CD14-positive monocyte (primary cell): ENCODE results near the gene BDKRB2. TPM values are rescaled to one million over a fixed set of nuclear protein-coding genes. Genes with fewer than 3 reads are reported as not detected.

Experiments used
- DNase-seq, 3 donors: peaks; one replicate each; pipeline ENCODE4 v3.0.0-alpha.2; 2011 to 2022
- H2AFZ ChIP-seq: 2 replicates; pipeline ENCODE4 v1.6.0; 2012; ENCODE audit warnings: mild to moderate bottlenecking, low read depth, low read length, inconsistent platforms; ENCODE audit not compliant: insufficient read depth, poor library complexity, severe bottlenecking
- H3K27ac ChIP-seq, 2 donors: 1 replicate in 1 of 2; 2 replicates in 1 of 2; pipeline ENCODE4 v1.5.1; 2012 to 2013; ENCODE audit warnings: low read length in 2 of 2, control low read depth in 1 of 2, inconsistent platforms in 1 of 2, low read depth in 1 of 2, mild to moderate bottlenecking in 1 of 2
- H3K27me3 ChIP-seq, 2 donors: one replicate each; pipeline versions ENCODE4 v1.6.0 to v1.6.1; 2011 to 2013; ENCODE audit warnings: low read length in 2 of 2; ENCODE audit not compliant: control insufficient read depth in 2 of 2, insufficient read depth in 2 of 2
- H3K36me3 ChIP-seq, 2 donors: replicated peaks in 1 of 2; 1 replicate in 1 of 2; 2 replicates in 1 of 2; pipeline versions ENCODE4 v1.5.1 to v1.6.1; 2012 to 2013; ENCODE audit warnings: low read length in 2 of 2, control low read depth in 1 of 2, inconsistent platforms in 1 of 2, mild to moderate bottlenecking in 1 of 2; ENCODE audit not compliant: insufficient read depth in 2 of 2, control insufficient read depth in 1 of 2
- H3K4me1 ChIP-seq, 2 donors: 1 replicate in 1 of 2; 2 replicates in 1 of 2; pipeline versions ENCODE4 v1.5.1 to v1.6.1; 2012 to 2013; ENCODE audit warnings: low read length in 2 of 2, control low read depth in 1 of 2, inconsistent platforms in 1 of 2, mild to moderate bottlenecking in 1 of 2, moderate library complexity in 1 of 2; ENCODE audit not compliant: insufficient read depth in 2 of 2, control insufficient read depth in 1 of 2
- H3K4me2 ChIP-seq: replicated peaks from 2 replicates; pipeline ENCODE3; 2012; ENCODE audit warnings: low read length, moderate library complexity, mild to moderate bottlenecking; ENCODE audit not compliant: poor library complexity, severe bottlenecking; ENCODE audit errors: extremely low read depth
- H3K4me3 ChIP-seq, 3 experiments: fragments of 200-600 bp in 1 of 3; sonication (generic) in 1 of 3; replicated peaks in 1 of 3; 1 replicate in 2 of 3; 2 replicates in 1 of 3; pipeline ENCODE4 v1.5.1; 2011 to 2013; ENCODE audit warnings: low read length in 3 of 3, mild to moderate bottlenecking in 3 of 3, control low read depth in 2 of 3, low read depth in 2 of 3, inconsistent platforms in 1 of 3, moderate library complexity in 1 of 3
- H3K79me2 ChIP-seq: 2 replicates; pipeline ENCODE4 v1.6.0; 2012; ENCODE audit warnings: mild to moderate bottlenecking, control low read depth, inconsistent platforms, low read length, moderate library complexity; ENCODE audit not compliant: insufficient read depth
- H3K9ac ChIP-seq: 2 replicates; pipeline ENCODE4 v1.6.0; 2017; ENCODE audit warnings: low read length, mild to moderate bottlenecking; ENCODE audit not compliant: insufficient read depth, poor library complexity, severe bottlenecking
- H3K9me3 ChIP-seq, 2 donors: replicated peaks in 1 of 2; 1 replicate in 1 of 2; 2 replicates in 1 of 2; pipeline versions ENCODE4 v1.5.1 to v1.6.1; 2012 to 2013; ENCODE audit warnings: low read length in 2 of 2, control low read depth in 1 of 2; ENCODE audit not compliant: control insufficient read depth in 1 of 2, insufficient read depth in 1 of 2
- H4K20me1 ChIP-seq: 2 replicates; pipeline ENCODE4 v1.6.0; 2012; ENCODE audit warnings: mild to moderate bottlenecking, low read length, control low read depth, moderate library complexity; ENCODE audit not compliant: insufficient read depth
- H3K27ac Mint-ChIP-seq, 7 donors: one replicate each; pipeline ENCODE4 v1.8.0; 2020; ENCODE audit warnings: mild to moderate bottlenecking in 7 of 7, mixed read lengths in 7 of 7, moderate library complexity in 6 of 7, inconsistent platforms in 2 of 7
- H3K27me3 Mint-ChIP-seq, 3 donors: one replicate each; pipeline ENCODE4 v1.8.0; 2021 to 2022; ENCODE audit warnings: low read depth in 3 of 3, mild to moderate bottlenecking in 3 of 3, mixed read lengths in 3 of 3, moderate library complexity in 3 of 3, inconsistent platforms in 1 of 3
- H3K36me3 Mint-ChIP-seq, 2 donors: one replicate each; pipeline ENCODE4 v1.8.0; 2020; ENCODE audit warnings: mixed read lengths in 2 of 2, inconsistent platforms in 1 of 2, mild to moderate bottlenecking in 1 of 2
- H3K4me1 Mint-ChIP-seq: one replicate; pipeline ENCODE4 v1.8.0; 2020; ENCODE audit warnings: mild to moderate bottlenecking, mixed read lengths
- H3K4me3 Mint-ChIP-seq, 2 donors: one replicate each; pipeline ENCODE4 v1.8.0; 2020; ENCODE audit warnings: mild to moderate bottlenecking in 2 of 2, mixed read lengths in 2 of 2, moderate library complexity in 1 of 2
- H3K9me3 Mint-ChIP-seq, 7 donors: one replicate each; pipeline ENCODE4 v1.8.0; 2020 to 2022; ENCODE audit warnings: mixed read lengths in 7 of 7, mild to moderate bottlenecking in 6 of 7, moderate library complexity in 6 of 7, inconsistent platforms in 2 of 7
- WGBS: methylation state at CpG from one replicate; pipeline ENCODE4 v1.1.5; 2013; ENCODE audit warnings: missing lambda C conversion rate; ENCODE audit not compliant: insufficient coverage; 5-methylcytosine and 5-hydroxymethylcytosine counted together
- intact Hi-C, 2 donors: fragments of 100-400 bp; cut with micrococcal nuclease; formaldehyde crosslinking; loops; one replicate each; pipeline versions ENCODE4 v1.15.0 to v1.15.1; 2023
- polyA plus RNA-seq, 3 donors: library from polyadenylated mRNA; depleted of rRNA in 1 of 3; unstranded in 2 of 3; stranded (reverse) in 1 of 3; fragments of 300-500 nt in 2 of 3; fragments of >200 nt in 1 of 3; fragmentation: Illumina TruSeq in 2 of 3; gene quantifications; 1 replicate in 2 of 3; 2 replicates in 1 of 3; pipeline ENCODE4 v1.2.3, GENCODE V29; 2012 to 2021
- TF ChIP-seq, protein P1 (sequence below): fragments of 200-600 bp; IDR thresholded peaks from one replicate; pipeline ENCODE4 v1.8.0; 2022; ENCODE audit warnings: antibody characterized with exemption, mild to moderate bottlenecking

BDKRB2 gene
- polyA plus RNA-seq, 3 donors = not detected

DNA sequence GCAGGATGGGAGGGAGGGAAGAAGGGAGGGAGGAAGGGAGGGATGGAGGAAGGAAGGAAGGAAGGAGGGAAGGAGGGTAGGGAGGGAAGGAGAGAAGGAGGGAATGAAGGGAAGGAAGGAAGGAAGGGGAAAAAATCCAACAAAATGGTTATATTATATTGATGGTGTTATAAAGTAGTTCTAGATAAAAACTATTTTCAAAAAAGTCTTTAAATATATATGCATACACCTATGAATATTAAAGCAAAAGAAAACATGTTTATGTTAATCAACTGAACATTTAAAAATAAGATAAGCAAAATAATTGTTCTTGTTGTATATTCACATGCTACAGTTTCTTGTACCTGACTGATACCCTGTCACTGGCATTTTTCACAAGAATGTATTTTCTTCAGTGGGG is 53.3 kb downstream of the BDKRB2 start:
- Mint-ChIP-seq H3K4me3 (no peak overlapping the region), H3K4me1 (no peaks in the 10 kb centered on the region)
- H3K4me2 ChIP-seq = no peak overlapping the region

DNA sequence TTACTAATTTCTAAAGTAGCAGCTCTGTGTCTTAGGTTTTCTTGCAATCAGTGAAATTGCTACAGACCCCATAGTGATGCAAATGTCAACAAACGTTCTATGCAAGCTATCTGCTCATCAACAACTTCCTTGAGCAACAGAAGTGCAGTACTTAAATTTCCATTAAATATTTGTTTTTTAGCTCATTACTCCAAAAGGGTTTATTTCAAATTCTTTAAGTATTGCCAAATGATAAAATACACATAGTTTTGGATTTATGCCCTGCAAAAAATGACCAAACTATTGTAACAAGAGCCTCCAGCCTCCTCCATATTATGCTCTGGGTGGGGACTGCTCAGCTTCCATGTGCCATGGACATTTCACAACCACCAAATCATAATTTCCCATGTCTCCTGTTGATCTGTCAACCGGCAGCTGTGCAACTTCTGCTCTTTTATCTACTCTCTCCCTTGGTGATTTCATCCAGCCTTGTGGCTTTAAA is 55.7 kb downstream of the BDKRB2 start:
- H3K4me1 ChIP-seq = no peaks in the 10 kb centered on the region
- H3K36me3 ChIP-seq = no peaks in the 10 kb centered on the region
- H3K27ac Mint-ChIP-seq = no peak overlapping the region
- no peaks in the 10 kb centered on the region for H3K9me3 ChIP-seq
- no peak overlapping the region for H3K4me3 Mint-ChIP-seq
- no peak overlapping the region for H3K9ac ChIP-seq
- TF ChIP-seq, protein P1, sequence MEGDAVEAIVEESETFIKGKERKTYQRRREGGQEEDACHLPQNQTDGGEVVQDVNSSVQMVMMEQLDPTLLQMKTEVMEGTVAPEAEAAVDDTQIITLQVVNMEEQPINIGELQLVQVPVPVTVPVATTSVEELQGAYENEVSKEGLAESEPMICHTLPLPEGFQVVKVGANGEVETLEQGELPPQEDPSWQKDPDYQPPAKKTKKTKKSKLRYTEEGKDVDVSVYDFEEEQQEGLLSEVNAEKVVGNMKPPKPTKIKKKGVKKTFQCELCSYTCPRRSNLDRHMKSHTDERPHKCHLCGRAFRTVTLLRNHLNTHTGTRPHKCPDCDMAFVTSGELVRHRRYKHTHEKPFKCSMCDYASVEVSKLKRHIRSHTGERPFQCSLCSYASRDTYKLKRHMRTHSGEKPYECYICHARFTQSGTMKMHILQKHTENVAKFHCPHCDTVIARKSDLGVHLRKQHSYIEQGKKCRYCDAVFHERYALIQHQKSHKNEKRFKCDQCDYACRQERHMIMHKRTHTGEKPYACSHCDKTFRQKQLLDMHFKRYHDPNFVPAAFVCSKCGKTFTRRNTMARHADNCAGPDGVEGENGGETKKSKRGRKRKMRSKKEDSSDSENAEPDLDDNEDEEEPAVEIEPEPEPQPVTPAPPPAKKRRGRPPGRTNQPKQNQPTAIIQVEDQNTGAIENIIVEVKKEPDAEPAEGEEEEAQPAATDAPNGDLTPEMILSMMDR = no peak
- intact Hi-C loops = no loop called here
- no peaks in the 10 kb centered on the region for H3K4me1 Mint-ChIP-seq
- peaks cover 5 to 22% (median 14%) of the 10 kb centered on the region in 3 donors for H3K27me3 Mint-ChIP-seq
- H3K27me3 ChIP-seq = no peaks in the 10 kb centered on the region
- no peak for DNase-seq
- H3K27ac ChIP-seq = no peak overlapping the region
- H3K79me2 ChIP-seq = no peaks in the 10 kb centered on the region
- H3K4me2 ChIP-seq = no peak overlapping the region
- 54% methylated on average over 2 of the region's 2 CpGs for WGBS
- peaks cover 0 to 8% (median 2%) of the 10 kb centered on the region in 7 donors for H3K9me3 Mint-ChIP-seq
- no peaks in the 10 kb centered on the region for H3K36me3 Mint-ChIP-seq
- no peak overlapping the region for H3K4me3 ChIP-seq
- no peaks in the 10 kb centered on the region for H4K20me1 ChIP-seq
- no peak overlapping the region for H2AFZ ChIP-seq

More for the DNA sequence above, 53.3 kb downstream of the BDKRB2 start:
- no peak overlapping the region for H3K27ac ChIP-seq
- Mint-ChIP-seq H3K36me3 (no peaks in the 10 kb centered on the region), H3K27ac (no peak overlapping the region), H3K9me3 (peaks cover 0 to 8% (median 0%) of the 10 kb centered on the region in 7 donors), H3K27me3 (peaks cover 3 to 29% (median 13%) of the 10 kb centered on the region in 3 donors)
- intact Hi-C loops = no loop called here
- H3K27me3 ChIP-seq = no peaks in the 10 kb centered on the region
- no peaks in the 10 kb centered on the region for H4K20me1 ChIP-seq
- H3K9me3 ChIP-seq = no peaks in the 10 kb centered on the region
- TF ChIP-seq, protein P1 = no peak
- no peak overlapping the region for H3K9ac ChIP-seq
- no peak for DNase-seq
- no peaks in the 10 kb centered on the region for H3K36me3 ChIP-seq
- H2AFZ ChIP-seq = no peak overlapping the region
- H3K4me3 ChIP-seq = no peak overlapping the region
- no peaks in the 10 kb centered on the region for H3K79me2 ChIP-seq
- H3K4me1 ChIP-seq = no peaks in the 10 kb centered on the region
